ENCODE results near the gene MNAT1.
"Not testable (repeated sequence)": the region's sequence is repeated elsewhere in the genome, so short reads cannot be mapped to it uniquely, and the experiment has no call there.

The MNAT1 gene

DNA sequence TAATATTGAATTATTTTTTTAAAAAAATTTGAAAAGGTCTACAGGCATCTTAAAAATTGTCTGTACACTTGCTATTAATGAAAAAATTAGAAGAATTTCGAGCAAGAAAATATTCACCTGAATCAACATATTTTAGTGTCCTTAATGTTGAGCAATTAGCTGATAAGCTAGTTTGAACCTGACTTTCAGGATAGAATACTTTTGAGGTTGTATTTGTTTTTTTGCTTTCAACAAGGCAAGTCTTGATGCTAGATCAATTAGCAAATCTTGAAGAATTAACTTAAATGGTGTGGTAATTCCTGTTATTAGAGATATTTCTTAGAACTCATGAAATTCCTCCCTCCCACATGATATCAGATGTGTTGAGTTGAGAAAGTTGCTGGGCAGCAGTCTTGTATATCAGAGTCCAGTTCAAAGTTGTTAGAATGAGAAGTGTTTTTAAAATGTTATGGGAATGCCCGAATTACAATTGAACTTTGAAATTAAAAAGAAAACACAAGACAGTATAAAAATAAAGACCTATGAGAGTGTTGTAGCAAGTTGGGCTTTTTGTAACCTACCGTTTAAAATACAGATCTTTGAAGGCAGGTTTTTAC lies 127.1 kb downstream of the MNAT1 start:
- no peaks in the 10 kb centered on the region for H3K4me1 ChIP-seq (ENCODE audit: control insufficient read depth, insufficient read depth, low read length)
- H3K27me3 ChIP-seq (ENCODE audit: control insufficient read depth, insufficient read depth, low read length) = no peaks in the 10 kb centered on the region
- no peaks in the 10 kb centered on the region for H3K36me3 ChIP-seq (ENCODE audit: control insufficient read depth, insufficient read depth, low read length)
- no peak overlapping the region for H3K4me3 ChIP-seq (ENCODE audit: low read depth, low read length)
- no peak overlapping the region for H3K9ac ChIP-seq (ENCODE audit: low read depth, low read length)
- H3K9me3 ChIP-seq (ENCODE audit: control insufficient read depth, insufficient read depth, low read length) = no peaks in the 10 kb centered on the region

DNA sequence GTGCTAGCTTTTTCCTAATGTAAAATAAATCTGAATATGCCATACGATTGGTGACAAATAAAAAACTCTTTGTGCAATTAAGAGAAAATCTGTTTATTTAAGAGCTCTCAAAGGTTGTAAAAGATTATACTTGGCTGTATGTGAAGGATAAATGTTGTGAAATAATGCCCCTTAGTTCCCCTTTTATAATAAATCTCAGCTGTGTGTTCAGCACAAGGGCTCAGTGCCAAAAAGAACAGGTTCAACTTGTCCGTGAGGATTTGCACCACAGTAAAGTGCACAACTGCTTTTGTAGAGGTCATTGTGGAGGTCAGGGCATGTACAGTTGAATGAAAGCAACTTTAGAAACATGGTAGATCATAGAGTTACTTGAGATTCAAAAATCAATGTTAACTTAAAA lies 127.7 kb downstream of the MNAT1 start:
- Histone ChIP-seq H3K4me1 (ENCODE audit: control insufficient read depth, insufficient read depth, low read length) (no peaks in the 10 kb centered on the region), H3K27me3 (ENCODE audit: control insufficient read depth, insufficient read depth, low read length) (no peaks in the 10 kb centered on the region), H3K4me3 (ENCODE audit: low read depth, low read length) (no peak overlapping the region), H3K36me3 (ENCODE audit: control insufficient read depth, insufficient read depth, low read length) (no peaks in the 10 kb centered on the region), H3K9ac (ENCODE audit: low read depth, low read length) (no peak overlapping the region), H3K9me3 (ENCODE audit: control insufficient read depth, insufficient read depth, low read length) (no peaks in the 10 kb centered on the region)

DNA sequence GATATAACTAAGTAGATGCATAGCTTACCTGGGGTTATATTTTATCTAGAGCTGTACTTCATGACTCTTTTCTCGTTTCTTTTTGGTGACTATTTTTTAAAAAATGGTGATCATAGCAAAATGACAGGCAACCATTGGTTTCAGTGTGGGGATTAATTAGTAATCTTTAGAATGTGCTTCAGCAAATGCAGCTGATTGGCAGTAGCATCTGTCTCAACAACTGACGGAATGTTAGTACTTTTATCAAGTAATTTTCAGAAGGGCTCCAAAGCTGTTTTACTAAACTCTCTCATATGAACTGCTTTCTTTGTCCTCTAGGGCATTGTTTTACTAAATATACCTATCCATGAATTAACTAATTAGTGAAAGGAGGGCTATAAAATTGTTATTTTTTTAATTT lies 128.7 kb downstream of the MNAT1 start:
- Histone ChIP-seq H3K36me3 (ENCODE audit: control insufficient read depth, insufficient read depth, low read length) (no peaks in the 10 kb centered on the region), H3K9ac (ENCODE audit: low read depth, low read length) (no peak overlapping the region), H3K4me3 (ENCODE audit: low read depth, low read length) (no peak overlapping the region), H3K4me1 (ENCODE audit: control insufficient read depth, insufficient read depth, low read length) (no peaks in the 10 kb centered on the region), H3K27me3 (ENCODE audit: control insufficient read depth, insufficient read depth, low read length) (no peaks in the 10 kb centered on the region), H3K9me3 (ENCODE audit: control insufficient read depth, insufficient read depth, low read length) (no peaks in the 10 kb centered on the region)

DNA sequence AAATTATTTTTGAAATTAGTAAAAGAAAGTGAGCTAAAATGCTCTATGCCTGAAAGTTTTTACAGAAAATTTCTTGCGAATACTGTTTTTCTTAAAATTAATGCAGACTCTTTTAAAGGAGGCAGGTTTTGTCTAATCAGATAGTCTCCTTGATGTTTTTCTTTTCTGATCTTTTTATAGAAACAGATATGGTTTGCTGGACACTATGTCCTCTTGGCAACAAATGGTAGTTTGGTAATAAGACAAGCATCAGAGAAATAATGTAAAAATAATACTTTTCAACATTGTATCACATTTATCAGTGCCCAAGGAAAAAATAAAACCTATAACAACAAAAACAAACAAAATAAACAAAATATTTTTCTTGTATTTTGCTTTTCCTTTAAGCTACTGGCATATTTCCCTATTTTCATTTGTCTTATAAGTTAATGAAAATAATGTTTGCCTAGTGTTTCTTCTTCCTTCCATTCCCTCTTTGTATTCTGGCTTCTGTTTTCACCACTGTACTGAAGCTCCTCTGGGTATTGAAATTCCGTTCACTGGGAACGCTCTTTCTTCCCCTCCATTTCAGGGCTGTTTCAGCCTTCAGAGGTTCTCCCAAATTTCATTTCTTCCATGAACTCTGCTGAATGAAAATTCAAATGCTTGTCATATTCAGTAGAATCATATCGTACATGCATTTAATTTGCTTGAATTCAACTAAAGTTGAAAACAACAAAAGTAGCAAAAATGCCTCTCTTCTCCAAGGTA lies 131.0 kb downstream of the MNAT1 start:
- Histone ChIP-seq H3K4me1 (ENCODE audit: control insufficient read depth, insufficient read depth, low read length) (no peaks in the 10 kb centered on the region), H3K9ac (ENCODE audit: low read depth, low read length) (no peak overlapping the region), H3K27me3 (ENCODE audit: control insufficient read depth, insufficient read depth, low read length) (no peaks in the 10 kb centered on the region), H3K36me3 (ENCODE audit: control insufficient read depth, insufficient read depth, low read length) (no peaks in the 10 kb centered on the region), H3K9me3 (ENCODE audit: control insufficient read depth, insufficient read depth, low read length) (no peaks in the 10 kb centered on the region), H3K4me3 (ENCODE audit: low read depth, low read length) (no peak overlapping the region)

DNA sequence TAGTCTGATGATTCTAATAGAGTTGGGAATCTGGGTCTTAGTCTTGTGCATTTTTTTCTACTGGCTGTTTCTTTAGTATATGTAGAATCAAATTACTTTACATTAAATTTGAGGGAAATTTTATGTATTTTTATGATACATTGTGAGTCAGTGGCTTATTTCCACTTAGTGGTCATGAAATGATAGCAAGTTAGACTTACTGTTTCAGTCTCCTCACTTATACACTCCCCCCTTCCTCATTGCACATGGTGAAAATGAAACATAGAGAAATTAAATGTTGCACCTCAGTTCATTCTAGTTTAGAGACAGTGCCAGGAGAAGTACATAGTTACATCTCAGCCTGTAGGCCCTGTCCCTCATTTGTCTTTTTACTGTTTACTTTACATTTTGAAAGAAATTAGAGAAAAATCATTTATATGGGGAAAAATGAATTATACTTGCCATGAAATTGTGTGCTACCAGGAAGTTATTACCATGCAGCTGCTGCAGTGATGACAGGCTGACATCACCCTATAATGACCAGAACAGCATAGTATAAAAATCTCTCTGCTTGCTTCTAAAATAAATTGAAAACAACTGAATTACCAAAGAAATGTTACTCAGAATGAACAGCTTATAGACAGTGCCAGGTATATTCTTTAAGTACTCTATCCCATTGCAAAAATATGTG lies 133.1 kb downstream of the MNAT1 start:
- Histone ChIP-seq H3K4me1 (ENCODE audit: control insufficient read depth, insufficient read depth, low read length) (no peaks in the 10 kb centered on the region), H3K9ac (ENCODE audit: low read depth, low read length) (no peak overlapping the region), H3K9me3 (ENCODE audit: control insufficient read depth, insufficient read depth, low read length) (no peaks in the 10 kb centered on the region), H3K36me3 (ENCODE audit: control insufficient read depth, insufficient read depth, low read length) (no peaks in the 10 kb centered on the region), H3K4me3 (ENCODE audit: low read depth, low read length) (no peak overlapping the region), H3K27me3 (ENCODE audit: control insufficient read depth, insufficient read depth, low read length) (no peaks in the 10 kb centered on the region)

DNA sequence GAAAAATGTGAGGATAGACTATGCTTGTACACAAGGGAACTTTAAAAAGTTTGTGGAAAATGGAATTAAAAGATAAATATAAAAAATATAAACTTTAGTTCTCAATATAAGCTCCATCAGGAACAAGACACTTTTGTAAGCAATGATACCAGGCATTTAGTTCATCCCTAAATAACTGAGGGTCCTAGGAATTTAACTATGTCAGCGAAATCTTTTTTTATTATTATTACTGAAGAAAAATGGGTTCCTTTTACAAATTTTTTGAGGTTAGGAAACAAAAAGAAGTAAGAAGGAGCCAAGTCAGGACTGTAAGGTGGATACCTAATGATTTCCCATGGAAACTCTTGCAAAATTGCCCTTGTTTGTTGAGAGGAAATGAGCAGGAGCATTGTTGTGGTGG lies 143.6 kb downstream of the MNAT1 start:
- no peak overlapping the region for H3K9ac ChIP-seq (ENCODE audit: low read depth, low read length)
- H3K36me3 ChIP-seq (ENCODE audit: control insufficient read depth, insufficient read depth, low read length) = no peaks in the 10 kb centered on the region
- no peaks in the 10 kb centered on the region for H3K27me3 ChIP-seq (ENCODE audit: control insufficient read depth, insufficient read depth, low read length)
- no peaks in the 10 kb centered on the region for H3K9me3 ChIP-seq (ENCODE audit: control insufficient read depth, insufficient read depth, low read length)
- H3K4me1 ChIP-seq (ENCODE audit: control insufficient read depth, insufficient read depth, low read length) = no peaks in the 10 kb centered on the region
- H3K4me3 ChIP-seq (ENCODE audit: low read depth, low read length) = no peak overlapping the region

DNA sequence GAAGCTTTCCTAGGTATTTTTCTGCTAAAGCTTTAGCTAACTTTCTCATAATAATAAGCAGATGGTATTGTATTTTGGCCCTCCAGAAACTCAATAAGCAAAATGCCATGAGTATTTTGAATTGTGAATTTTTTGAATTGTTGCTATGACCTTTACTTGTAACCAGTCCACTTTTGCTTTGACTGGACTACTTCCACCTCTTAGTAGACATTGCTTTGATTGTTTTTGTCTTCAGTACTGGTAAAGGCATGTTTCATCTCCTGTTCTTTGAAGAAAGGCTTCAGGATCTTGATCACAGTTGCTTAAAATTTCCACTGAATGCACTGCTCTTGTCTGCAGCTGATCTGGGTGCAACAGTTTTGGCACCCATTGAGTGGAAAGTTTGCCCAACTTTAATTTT lies 144.0 kb downstream of the MNAT1 start:
- Histone ChIP-seq H3K4me1 (ENCODE audit: control insufficient read depth, insufficient read depth, low read length) (no peaks in the 10 kb centered on the region), H3K9ac (ENCODE audit: low read depth, low read length) (no peak overlapping the region), H3K27me3 (ENCODE audit: control insufficient read depth, insufficient read depth, low read length) (no peaks in the 10 kb centered on the region), H3K36me3 (ENCODE audit: control insufficient read depth, insufficient read depth, low read length) (no peaks in the 10 kb centered on the region), H3K9me3 (ENCODE audit: control insufficient read depth, insufficient read depth, low read length) (no peaks in the 10 kb centered on the region), H3K4me3 (ENCODE audit: low read depth, low read length) (no peak overlapping the region)

DNA sequence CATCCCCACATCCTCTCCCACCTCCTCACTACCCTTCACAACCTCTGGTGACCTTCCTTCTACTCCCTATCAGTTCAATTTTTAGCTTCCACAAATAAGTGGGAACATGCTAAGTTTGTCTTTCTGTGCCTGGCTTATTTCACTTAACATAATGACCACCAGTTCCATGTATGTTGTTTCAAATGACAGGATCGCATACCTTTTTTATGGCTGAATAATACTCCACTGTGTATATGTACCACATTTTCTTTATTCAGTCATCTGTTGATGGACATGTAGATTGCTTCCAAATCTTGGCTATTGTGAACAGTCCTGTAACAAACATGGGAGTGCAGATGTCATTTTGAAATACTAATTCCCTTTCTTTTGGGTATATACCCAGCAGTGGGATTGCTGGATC lies 147.7 kb downstream of the MNAT1 start:
- Histone ChIP-seq H3K9ac (ENCODE audit: low read depth, low read length) (no peak overlapping the region), H3K9me3 (ENCODE audit: control insufficient read depth, insufficient read depth, low read length) (no peaks in the 10 kb centered on the region), H3K27me3 (ENCODE audit: control insufficient read depth, insufficient read depth, low read length) (no peaks in the 10 kb centered on the region), H3K36me3 (ENCODE audit: control insufficient read depth, insufficient read depth, low read length) (no peaks in the 10 kb centered on the region), H3K4me1 (ENCODE audit: control insufficient read depth, insufficient read depth, low read length) (no peaks in the 10 kb centered on the region), H3K4me3 (ENCODE audit: low read depth, low read length) (no peak overlapping the region)

DNA sequence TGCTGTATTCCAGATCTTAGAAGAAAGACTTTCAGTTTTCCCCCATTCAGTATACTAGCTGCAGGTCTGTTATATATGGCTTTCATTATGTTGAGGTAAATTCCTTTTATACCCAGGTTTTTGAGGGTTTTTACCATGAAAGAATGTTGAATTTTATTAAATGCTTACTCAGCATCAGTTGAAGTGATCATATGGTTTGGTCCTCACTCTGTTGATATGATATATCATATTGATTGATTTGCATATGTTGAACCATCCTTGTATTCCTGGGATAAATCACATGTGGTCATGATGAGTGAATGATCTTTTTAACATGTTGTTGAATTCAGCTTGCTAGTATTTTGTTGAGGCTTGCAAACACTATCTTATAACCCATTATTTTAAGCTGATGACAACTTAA lies 149.6 kb downstream of the MNAT1 start:
- Histone ChIP-seq H3K36me3 (ENCODE audit: control insufficient read depth, insufficient read depth, low read length) (no peaks in the 10 kb centered on the region), H3K4me1 (ENCODE audit: control insufficient read depth, insufficient read depth, low read length) (no peaks in the 10 kb centered on the region), H3K9me3 (ENCODE audit: control insufficient read depth, insufficient read depth, low read length) (no peaks in the 10 kb centered on the region), H3K9ac (ENCODE audit: low read depth, low read length) (no peak overlapping the region), H3K4me3 (ENCODE audit: low read depth, low read length) (no peak overlapping the region), H3K27me3 (ENCODE audit: control insufficient read depth, insufficient read depth, low read length) (no peaks in the 10 kb centered on the region)

DNA sequence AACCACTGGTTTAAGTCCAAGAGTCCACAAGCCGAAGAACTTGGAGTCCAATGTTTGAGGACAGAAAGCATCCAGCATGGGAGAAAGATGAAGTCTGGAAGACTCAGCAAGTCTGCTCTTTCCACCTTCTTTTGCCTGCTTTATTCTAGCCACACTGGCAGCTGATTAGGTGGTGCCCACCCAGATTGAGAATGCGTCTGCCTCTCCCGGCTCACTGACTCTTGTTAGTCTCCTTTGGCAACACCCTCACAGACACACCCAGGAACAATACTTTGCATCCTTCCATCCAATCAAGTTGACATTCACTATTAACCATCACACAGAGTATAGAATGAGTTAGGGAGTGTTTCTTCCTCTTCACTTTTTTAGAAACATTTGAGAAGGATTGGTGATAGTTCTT lies 156.1 kb downstream of the MNAT1 start:
- not testable (repeated sequence) for H3K9ac ChIP-seq (ENCODE audit: low read depth, low read length); H3K9me3 ChIP-seq (ENCODE audit: control insufficient read depth, insufficient read depth, low read length); H3K4me3 ChIP-seq (ENCODE audit: low read depth, low read length); H3K4me1 ChIP-seq (ENCODE audit: control insufficient read depth, insufficient read depth, low read length); H3K36me3 ChIP-seq (ENCODE audit: control insufficient read depth, insufficient read depth, low read length); H3K27me3 ChIP-seq (ENCODE audit: control insufficient read depth, insufficient read depth, low read length)

DNA sequence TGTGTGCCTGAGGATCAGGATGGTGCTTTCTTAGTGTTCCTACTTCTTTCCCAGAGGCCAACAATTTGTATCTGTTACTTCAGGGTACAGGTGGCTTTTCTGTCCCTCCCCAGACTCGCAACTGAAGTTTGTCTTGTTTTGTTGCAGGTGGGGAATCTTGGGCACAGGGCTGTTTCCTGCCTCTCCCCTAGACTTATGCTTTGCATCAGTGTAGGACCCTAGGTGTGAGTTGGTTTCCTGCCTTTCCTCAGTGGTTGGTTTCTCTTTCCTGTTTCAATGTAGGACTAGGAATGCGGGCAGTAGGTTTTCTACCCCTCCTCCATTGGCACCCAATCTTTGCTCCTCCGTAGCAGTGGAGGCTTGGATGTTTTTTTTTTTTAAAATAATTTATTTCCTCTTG lies 159.3 kb downstream of the MNAT1 start:
- H3K4me3 ChIP-seq (ENCODE audit: low read depth, low read length) = no peak overlapping the region
- H3K9ac ChIP-seq (ENCODE audit: low read depth, low read length) = peak overlapping the region; percentile 54
- H3K4me1 ChIP-seq (ENCODE audit: control insufficient read depth, insufficient read depth, low read length) = peaks cover 5% of the 10 kb centered on the region
- H3K9me3 ChIP-seq (ENCODE audit: control insufficient read depth, insufficient read depth, low read length) = no peaks in the 10 kb centered on the region
- H3K27me3 ChIP-seq (ENCODE audit: control insufficient read depth, insufficient read depth, low read length) = no peaks in the 10 kb centered on the region
- no peaks in the 10 kb centered on the region for H3K36me3 ChIP-seq (ENCODE audit: control insufficient read depth, insufficient read depth, low read length)

DNA sequence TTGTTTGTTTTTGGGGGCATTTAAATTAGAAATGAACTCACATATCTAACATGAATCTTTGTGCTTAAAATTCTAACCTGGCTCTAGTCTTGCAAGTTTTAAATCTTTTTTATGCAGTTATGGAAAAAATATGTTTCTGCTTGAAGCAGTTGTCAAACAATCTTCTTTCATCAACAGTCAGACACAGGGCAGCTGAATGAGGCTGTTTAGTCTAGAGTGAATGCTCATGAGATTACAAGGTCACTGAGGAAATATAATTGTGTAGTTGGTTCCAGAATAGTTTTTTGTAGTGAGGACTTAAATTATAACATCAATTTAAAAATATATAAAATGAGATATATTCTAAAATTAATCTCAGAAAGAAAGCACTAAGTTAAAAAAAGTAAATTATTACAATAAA lies 169.8 kb downstream of the MNAT1 start:
- Histone ChIP-seq H3K4me1 (ENCODE audit: control insufficient read depth, insufficient read depth, low read length) (no peaks in the 10 kb centered on the region), H3K4me3 (ENCODE audit: low read depth, low read length) (no peak overlapping the region), H3K36me3 (ENCODE audit: control insufficient read depth, insufficient read depth, low read length) (no peaks in the 10 kb centered on the region), H3K27me3 (ENCODE audit: control insufficient read depth, insufficient read depth, low read length) (no peaks in the 10 kb centered on the region), H3K9me3 (ENCODE audit: control insufficient read depth, insufficient read depth, low read length) (no peaks in the 10 kb centered on the region), H3K9ac (ENCODE audit: low read depth, low read length) (no peak overlapping the region)

All from iPS-15b (cell line).